GM12891 (cell line): ENCODE measurements around the gene CDK5RAP2.

ENCODE experiments used
- PAX5 ChIP-seq: IDR thresholded peaks from 2 replicates; pipeline ENCODE4 v1.6.1; 2011; ENCODE audit warnings: low read length, moderate library complexity, mild to moderate bottlenecking; ENCODE audit not compliant: insufficient read depth, severe bottlenecking
- POLR2A ChIP-seq: IDR thresholded peaks from 2 replicates; pipeline ENCODE4 v1.6.1; 2011; ENCODE audit warnings: low read depth, low read length, control low read depth
- POLR2AphosphoS5 ChIP-seq: IDR thresholded peaks from 2 replicates; pipeline ENCODE4 v1.6.1; 2011; ENCODE audit warnings: low read depth, low read length, control low read depth
- POU2F2 ChIP-seq: IDR thresholded peaks from 2 replicates; pipeline ENCODE4 v1.6.1; 2011; ENCODE audit warnings: low read depth, mild to moderate bottlenecking, control low read depth, low read length, moderate library complexity
- SPI1 ChIP-seq: IDR thresholded peaks from 2 replicates; pipeline ENCODE4 v1.6.1; 2011; ENCODE audit warnings: low read depth, low read length, control low read depth
- TAF1 ChIP-seq: IDR thresholded peaks from 2 replicates; pipeline ENCODE4 v1.6.1; 2011; ENCODE audit warnings: low read depth, low read length, control low read depth

GRCh38 chr9:120441426-120442307 is 138.3 kb downstream of the CDK5RAP2 start:
- no peak for TF ChIP-seq POLR2A
- TF ChIP-seq POLR2AphosphoS5: no peak
- TF ChIP-seq TAF1: no peak
- peak; percentile 31; the same call in 1 of the 2 replicates for TF ChIP-seq SPI1
- no peak for TF ChIP-seq PAX5
- TF ChIP-seq POU2F2: no peak
